NCI-H146 (cell line): ENCODE data around the gene WDR6.
"Not testable (repeated sequence)": the region's sequence is repeated elsewhere in the genome, so short reads cannot be mapped to it uniquely, and the experiment has no call there.

Source experiments
- DNase-seq: peaks from one replicate; lab custom pipeline; 2025; lab: John Stamatoyannopoulos, UW

WDR6 gene

DNA sequence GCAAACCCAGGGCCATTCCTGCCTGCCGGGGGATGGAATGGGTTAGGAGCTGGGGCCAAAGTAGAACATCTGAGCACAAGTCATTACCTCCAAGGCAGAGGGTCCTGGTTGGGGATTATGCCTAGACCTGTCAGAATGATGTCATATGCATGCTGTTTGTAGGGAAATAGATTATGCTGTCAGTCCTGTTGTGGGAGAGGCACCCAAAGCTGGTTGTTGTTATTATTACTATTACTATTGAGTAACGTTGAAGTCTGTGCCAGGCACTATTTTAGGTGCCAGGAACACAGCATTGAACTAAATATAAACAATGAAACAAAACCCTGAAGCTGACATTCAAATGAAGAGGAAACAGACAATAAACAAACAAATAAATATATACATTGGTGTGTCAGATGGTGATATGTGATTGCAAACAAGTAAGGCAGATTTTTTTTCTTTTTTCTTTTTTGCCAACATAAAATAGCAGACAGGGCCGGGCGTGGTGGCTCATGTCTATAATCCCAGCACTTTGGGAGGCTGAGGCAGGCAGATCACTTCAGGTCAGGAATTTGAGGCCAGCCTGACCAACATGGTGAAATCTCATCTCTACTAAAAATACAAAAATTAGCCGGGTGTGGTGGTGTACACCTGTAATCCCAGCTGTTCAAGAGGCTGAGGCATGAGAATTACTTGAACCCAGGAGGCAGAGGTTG lies 15.2 kb upstream of the WDR6 start:
- DNase-seq, result no peak

DNA sequence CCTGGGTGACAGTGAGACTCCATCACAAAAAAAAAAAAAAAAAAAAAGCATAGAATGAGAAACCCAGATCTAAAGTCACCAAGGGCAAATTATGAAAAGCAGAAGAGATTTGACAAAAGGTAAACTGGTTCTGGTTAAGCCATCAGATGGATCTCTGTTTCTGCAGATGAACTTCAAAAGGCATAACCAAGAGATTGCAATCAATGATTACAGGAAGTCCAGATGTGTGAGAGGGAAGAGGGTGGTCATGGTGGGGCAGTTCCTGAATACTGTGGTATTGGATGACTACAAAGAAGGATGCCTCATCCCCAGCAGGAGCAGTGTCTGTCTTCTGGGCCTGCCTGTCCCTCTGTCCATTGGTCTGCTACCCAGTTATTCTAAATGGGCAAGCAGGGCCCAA lies 13.4 kb upstream of the WDR6 start:
- DNase-seq, result no peak

DNA sequence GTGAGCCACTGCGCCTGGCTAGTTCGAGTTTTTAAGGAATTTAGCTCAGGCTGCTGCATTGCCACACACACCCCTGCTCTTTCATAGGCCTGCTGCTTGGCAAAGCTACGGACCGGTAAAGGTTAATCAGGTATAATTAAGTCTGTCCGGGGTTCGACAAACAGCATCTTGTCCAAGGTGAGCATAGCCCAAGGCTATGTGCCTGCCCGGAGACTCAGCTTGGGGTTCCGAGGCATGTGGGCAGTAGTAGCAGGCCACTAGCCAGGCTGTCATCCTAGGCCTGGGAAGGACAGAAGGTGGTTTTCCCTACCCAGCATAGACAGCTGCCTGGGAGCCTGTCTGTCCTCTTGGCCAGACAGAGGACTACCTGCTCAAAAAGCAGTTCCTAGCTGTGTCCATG lies 10.6 kb upstream of the WDR6 start:
- no peak for DNase-seq

DNA sequence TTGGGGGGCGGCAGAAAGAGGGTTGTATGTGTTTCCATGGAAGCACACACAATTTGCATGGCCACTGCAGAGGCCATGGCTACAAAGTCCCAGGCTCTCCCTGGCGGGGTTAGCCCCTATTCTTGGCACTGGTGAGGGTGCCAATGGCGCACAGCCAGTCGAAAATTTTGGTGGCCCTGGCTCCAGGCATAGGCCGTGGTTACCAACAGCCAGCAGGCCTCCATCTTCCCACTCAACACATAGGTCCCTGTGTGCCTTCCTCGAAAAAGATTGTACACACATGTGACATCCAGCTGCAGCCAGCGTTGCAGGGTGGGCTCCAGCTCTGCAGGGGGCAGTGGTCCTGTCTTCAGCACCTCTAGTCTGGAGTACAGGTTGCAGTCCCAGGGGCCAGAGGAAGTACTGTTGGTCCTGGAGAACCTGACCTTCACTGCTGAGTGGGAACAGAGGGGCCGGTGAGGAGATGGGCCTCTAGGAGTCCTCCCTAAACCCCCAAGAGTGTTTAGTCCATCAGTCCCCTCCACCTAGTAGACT lies 10.0 kb upstream of the WDR6 start:
- DNase-seq, result no peak

DNA sequence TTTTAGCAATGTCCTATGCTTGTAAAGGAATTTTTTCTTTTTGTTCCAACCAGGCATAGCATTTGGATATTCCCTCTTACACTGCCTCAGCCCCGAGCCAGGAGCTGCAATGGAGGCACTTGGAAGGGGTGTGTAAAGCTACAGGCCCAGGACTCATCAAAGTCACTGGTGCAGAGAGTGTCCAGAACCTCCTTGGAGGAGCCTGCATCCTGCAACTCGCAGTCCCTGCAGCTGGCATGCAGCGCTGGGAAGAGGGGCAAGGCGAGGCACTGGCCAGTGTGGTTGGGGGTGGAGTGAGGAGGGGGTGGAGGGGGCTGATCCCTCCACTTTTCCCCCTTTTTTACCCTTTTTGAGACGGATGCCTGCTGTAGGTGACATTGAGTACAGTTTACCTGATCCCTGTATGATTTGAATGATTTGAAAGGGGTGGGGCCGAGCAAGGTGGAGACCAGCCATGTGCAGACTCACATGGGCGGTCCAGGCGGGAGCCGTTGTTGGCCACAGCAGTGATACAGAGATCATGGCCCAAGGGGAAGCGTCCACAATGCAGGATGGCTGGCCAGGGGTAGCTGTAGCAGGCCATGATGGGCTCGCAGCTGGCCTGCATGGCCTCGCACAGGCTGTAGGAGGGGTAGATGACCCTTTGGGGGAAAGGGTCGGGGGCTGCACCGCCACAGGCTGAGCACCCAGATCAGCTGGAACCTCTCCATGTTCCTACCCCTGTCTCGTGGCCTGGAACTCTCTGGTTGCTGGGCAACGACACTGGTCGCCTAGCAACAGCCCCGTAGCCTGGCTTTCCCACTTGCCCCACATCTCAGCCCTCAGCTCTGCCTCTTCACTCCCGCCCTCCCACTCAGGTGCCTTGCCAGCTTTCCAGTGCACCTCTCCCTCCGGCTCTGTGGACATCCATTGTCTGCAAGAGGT lies 9.2 kb upstream of the WDR6 start:
- DNase-seq, result no peak

DNA sequence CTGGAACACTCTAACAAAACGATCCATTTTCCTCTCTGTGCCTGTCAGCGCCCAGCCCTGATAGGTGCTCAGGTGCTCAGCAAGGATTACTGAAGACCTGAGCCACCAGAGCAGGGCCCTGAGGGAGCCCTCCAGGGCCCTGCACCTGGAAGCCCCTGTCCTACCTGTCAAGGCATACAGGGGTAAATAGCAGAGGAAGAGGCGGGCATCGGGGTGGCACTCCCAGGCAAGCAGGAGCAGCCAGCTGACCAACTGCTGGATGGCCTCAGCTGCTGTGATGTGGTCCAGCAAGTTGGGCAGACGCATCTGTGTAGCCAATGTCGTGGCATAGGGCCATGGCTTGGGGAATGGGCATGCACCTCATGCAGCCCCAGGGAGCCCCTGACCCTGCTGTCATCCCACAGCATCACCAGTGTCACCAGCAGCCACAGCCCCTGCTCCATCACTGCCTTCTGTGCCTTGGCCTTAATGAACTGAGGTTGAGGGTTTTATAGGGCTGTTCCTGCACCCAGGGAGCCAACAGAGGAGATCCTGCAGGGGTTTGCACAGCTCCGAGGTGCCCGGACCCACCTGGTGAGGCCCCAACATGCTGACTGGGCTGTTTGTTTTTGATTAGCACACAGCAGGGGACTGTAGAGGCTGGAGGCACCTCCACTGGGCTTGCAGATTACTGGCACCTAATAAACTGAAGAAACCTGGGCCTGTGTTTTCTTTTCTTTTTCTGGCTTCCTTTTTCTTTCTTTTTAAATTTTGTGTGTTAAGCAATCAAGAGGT lies 7.9 kb upstream of the WDR6 start:
- peak; percentile 78 for DNase-seq

DNA sequence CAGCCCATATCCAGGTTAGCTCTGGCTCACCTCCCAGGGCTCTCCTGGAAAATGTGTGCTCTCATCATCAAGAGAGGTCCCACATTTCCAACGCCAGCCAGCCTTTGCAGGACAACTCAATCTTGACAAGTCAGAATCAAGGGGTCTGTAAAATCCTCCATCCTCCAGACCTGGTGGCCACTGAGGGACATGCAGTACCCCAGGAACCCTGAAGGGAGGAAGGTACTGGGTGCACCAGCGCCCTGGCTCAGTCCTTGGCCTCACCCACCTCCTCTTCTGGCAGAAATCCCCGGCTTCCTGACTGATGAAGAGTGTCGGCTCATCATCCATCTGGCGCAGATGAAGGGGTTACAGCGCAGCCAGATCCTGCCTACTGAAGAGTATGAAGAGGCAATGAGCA lies 6.0 kb upstream of the WDR6 start:
- DNase-seq, result no peak

DNA sequence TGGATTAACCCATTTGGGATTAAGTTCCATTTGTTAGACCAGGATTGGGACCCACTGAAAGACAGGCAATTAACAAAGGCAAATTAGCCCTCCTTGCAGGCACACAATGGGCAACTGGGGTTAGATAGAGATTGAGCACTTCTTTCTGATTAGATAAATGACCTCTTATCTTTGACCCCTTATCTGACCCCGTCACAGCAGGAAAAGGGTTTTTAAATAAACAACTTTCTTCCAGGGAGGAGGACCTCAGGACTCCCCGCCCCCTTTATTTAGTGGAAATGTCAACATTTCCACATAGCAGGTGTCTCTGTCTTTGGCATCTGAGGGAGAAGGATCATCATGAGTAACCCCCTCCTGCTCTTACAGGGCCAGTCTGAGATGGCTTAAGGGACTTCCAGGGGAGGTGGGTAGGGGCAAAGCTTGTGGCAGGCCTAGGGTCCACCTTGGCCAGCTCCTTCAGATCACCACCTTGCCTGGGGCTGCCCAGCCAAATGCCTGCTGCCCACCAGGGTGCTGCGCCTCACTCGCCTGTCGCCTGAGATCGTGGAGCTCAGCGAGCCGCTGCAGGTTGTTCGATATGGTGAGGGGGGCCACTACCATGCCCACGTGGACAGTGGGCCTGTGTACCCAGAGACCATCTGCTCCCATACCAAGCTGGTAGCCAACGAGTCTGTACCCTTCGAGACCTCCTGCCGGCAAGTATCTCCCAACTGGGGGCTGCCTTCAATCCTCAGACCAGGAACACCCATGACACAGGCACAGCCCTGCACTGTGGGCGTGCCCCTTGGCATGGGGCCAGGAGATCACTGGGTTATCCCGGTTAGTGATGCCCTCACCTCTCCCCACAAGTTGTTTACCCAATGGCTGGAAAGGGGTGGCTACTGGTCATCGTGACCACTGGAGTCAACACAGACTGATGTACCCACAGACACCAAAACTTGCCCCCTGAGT lies 2.6 kb upstream of the WDR6 start:
- DNase-seq, result peak; percentile 76

DNA sequence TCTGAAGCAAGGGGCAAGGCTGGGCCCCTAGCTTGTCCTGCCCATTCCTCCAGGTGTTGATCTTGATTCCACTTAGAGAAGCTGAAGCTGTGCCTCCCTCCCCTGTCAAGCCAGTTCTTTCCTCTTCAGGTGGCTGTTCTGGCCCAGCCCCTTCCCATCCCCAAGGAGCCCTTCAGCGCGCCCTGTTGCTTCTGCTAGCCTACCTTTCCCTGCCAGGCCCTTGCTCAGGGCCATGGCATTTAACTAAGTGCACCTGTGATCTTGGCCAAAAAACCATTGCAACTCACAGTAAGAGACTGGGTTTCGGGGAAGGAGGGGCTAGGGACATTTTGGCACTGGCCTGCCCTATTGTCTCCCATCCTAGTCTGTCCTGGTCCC lies 1.9 kb upstream of the WDR6 start:
- no peak for DNase-seq

DNA sequence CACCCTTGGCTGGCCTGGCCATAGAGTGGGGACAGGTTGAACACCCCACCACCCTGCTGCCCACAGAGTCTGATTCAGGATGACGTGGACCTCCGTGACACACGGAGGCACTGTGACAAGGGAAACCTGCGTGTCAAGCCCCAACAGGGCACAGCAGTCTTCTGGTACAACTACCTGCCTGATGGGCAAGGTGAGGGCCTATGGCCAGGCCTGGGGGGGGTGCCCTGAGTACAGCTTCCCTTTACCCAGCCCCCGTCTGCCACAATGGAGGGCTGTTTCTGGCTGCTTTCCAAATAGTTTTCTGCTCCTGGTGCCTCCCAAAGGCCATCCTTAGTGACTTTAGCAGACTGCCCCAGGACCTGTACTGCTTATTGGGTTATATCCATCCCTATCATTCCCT lies 1.2 kb upstream of the WDR6 start:
- no peak for DNase-seq

DNA sequence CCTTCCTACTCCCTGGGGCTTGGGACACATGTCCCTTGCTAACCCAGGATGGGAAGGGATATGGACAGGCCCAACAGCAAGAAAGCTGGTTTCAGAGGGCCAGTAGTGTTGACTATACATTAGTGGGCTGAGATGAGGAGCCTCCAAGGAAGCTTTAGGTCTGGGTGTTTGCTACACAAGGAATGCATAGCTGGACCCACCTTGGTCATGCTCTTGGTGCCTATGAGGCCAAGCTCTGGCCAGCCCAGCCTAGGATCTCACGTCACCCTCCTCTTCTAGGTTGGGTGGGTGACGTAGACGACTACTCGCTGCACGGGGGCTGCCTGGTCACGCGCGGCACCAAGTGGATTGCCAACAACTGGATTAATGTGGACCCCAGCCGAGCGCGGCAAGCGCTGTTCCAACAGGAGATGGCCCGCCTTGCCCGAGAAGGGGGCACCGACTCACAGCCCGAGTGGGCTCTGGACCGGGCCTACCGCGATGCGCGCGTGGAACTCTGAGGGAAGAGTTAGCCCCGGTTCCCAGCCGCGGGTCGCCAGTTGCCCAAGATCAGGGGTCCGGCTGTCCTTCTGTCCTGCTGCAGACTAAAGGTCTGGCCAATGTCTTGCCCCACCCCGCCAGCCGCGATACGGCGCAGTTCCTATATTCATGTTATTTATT lies 653 bp upstream of the WDR6 start:
- peak; percentile 6 for DNase-seq

DNA sequence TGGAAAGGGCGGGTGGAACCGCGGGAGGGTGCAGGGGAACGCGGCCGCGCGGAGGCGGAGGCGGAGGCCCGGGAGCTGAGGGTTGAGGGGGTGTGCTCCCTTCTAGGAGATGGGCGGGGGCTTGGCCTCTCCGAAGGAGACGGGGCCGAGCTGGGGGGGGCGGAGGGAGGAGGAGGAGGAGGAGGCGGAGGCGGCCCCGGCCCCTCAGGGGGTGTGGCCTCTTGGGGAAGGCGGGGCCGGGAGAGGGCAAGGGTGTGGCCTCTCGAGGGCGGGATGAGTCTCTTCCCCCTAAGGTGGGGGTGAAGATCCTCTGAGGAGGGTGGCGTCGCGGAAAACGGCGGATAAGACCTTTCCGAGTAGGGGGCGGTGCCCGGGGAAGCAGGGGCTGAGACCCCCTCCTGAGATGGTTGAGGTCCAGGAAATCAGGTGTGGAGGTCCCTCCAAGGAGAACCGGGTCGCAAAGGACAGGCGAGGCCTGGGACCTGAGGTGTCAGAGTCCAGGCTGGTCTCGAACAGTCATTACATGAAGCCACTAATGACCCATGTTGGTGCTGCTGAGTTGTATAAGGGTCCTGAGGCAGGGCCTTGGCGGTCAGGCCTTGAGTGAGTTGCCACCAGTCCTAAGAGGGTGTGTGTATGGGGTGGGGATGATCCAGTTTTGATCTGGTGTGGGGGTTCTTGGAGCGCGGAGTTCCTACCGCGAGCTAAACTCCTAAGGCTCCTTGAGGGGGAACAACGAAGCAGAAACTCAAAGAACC lies 759 bp downstream of the WDR6 start:
- DNase-seq, result peak; percentile 73

DNA sequence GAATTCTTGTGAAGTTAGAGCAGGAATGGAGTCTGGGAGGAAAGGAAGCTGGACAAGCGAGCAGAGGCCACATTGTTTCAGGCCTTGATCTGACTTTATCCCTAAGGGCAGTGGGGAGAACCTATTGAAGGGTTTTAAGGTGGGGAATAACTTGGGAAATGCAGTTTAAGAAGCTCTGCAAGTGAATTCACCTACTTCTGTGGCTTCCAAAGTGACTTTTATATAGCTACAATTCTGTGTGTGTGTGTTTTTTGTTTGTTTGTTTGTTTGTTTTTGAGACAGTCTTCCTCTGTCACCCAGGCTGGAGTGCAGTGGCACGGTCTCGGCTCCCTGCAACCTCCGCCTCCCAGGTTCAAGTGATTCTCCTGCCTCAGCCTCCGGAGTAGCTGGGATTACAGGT lies 1.4 kb downstream of the WDR6 start:
- not testable (repeated sequence) for DNase-seq

DNA sequence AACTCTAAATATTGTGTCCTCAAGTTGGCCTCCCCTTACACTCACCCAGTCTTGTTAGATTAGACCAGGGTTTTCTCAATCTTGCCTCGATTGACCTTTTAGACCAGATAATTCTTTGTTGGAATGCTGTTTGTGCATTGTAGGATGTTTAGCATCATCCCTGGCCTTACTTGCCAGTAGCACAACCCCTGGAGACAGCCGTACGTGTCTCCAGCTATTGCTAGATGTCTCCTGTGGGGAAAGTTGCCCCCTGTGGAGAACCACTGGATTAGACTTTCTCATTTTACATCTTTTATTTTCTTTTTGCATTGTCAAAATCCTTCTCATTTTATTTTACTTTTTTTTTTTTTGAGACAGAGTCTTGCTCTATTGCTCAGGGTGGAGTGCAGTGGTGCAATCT lies 2.2 kb downstream of the WDR6 start:
- DNase-seq, result no peak

DNA sequence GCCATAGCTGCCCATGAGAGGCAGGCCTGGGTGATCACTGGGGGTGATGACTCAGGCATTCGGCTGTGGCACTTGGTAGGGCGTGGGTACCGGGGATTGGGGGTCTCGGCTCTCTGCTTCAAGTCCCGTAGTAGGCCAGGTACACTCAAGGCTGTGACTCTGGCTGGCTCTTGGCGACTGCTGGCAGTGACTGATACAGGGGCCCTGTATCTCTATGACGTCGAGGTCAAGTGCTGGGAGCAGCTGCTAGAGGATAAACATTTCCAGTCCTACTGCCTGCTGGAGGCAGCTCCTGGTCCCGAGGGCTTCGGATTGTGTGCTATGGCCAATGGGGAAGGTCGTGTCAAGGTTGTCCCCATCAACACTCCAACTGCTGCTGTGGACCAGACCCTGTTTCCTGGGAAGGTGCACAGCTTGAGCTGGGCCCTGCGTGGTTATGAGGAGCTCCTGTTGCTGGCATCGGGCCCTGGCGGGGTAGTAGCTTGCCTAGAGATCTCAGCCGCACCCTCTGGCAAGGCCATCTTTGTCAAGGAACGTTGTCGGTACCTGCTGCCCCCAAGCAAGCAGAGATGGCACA lies 5.3 kb downstream of the WDR6 start:
- no peak for DNase-seq

DNA sequence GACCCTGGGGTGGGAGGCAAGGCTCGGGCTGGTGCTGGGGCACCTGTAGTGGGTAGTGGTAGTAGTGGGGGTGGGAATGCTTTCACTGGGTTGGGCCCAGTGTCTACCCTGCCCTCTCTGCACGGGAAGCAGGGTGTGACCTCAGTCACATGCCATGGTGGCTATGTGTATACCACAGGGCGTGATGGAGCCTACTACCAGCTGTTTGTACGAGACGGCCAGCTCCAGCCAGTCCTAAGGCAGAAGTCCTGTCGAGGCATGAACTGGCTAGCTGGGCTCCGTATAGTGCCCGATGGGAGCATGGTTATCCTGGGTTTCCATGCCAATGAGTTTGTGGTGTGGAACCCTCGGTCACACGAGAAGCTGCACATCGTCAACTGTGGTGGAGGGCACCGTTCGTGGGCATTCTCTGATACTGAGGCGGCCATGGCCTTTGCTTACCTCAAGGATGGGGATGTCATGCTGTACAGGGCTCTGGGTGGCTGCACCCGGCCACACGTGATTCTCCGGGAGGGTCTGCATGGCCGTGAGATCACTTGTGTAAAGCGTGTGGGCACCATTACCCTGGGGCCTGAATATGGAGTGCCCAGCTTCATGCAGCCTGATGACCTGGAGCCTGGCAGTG lies 6.0 kb downstream of the WDR6 start:
- DNase-seq, result no peak

DNA sequence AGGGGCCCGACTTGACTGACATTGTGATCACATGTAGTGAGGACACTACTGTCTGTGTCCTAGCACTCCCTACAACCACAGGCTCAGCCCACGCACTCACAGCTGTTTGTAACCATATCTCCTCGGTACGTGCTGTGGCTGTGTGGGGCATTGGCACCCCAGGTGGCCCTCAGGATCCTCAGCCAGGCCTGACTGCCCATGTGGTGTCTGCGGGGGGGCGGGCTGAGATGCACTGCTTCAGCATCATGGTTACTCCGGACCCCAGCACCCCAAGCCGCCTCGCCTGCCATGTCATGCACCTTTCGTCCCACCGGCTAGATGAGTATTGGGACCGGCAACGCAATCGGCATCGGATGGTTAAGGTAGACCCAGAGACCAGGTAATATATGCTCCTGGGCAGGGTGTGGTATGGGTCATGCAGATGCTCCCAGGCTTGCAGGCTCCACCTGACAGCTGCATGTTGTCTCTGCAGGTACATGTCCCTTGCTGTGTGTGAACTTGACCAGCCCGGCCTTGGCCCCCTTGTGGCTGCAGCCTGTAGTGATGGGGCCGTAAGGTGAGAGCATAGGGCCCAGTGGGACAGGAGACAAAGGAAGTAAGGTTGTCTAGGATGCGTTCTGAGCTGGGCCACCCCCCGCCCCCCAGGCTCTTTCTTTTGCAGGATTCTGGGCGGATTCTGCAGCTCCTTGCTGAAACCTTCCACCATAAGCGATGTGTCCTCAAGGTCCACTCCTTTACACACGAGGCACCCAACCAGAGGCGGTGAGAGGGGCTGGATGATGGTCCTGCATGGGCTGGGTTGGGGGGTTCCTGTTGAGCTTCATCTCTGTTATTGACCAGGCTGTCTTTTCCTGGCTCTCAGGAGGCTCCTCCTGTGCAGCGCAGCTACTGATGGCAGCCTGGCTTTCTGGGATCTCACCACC lies 6.8 kb downstream of the WDR6 start:
- peak; percentile 44 for DNase-seq

DNA sequence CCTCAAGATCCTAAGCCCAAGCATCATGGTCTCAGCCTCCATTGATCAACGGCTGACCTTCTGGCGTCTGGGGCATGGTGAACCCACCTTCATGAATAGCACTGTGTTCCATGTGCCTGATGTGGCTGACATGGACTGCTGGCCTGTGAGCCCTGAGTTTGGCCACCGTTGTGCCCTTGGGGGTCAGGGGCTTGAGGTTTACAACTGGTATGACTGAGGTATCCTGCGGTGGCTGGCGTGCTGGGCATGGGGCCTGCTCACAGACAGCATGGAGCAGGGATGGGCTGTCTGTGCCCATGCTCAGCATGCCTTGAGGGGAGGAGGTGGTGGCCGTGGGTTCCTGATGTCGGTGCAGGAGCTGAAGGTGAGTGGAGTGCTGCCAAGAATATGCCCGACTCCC lies 7.9 kb downstream of the WDR6 start:
- DNase-seq, result no peak
